ENCODE results near the gene YEATS4. TPM values are rescaled to one million over a fixed set of nuclear protein-coding genes. Genes with fewer than 3 reads are reported as not detected.

The YEATS4 gene
- total RNA-seq, 1 experiment from 2014 or later: 38.9 TPM

DNA sequence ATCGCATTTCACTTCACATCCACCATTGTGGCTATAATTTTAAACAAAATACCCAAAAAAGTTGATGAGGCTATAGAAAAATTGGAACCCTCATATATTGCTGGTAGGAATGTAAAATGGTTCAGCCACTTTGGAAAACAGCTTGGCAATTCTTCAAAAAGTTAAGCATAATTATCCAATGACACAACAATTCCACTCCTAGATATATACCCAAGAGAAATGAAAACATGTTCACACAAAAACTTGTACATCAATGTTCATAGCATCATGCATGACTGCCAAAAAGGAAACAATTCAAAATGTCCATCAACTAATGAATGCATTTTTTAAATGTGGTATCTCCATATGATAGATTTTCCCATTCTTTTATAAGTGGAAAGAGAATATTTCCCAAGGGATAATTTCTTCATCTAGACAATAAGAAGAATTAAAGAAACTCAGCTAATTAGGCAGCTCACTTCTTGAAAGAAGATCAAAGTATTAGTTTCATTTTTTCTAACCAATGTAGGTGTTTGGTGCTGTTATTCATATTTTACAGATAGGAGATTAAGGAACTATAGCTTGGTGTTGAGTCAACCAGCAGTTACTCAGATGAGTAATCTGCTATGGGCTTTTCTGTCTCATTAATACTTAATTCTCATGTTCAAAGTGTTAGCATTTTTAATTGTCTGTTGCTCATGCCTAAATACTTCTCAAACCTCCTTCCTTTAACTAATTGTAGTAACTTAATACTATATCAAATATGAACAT is 32.8 kb downstream of the YEATS4 start:
- Mint-ChIP-seq H3K4me3 (ENCODE audit: low read depth, unreplicated experiment) (no peak overlapping the region), H3K4me1 (ENCODE audit: low read depth, unreplicated experiment) (no peaks in the 10 kb centered on the region), H3K27ac (ENCODE audit: unreplicated experiment) (no peak overlapping the region), H3K36me3 (ENCODE audit: insufficient read depth, unreplicated experiment) (peaks cover 16% of the 10 kb centered on the region), H3K27me3 (ENCODE audit: unreplicated experiment) (no peaks in the 10 kb centered on the region), H3K9me3 (ENCODE audit: low read depth, unreplicated experiment) (peaks cover 8% of the 10 kb centered on the region)
- BruUV-seq (replicated peaks): no TSS peak
- intact Hi-C loops (cut with micrococcal nuclease; ENCODE audit: unreplicated experiment): no loop called here
- CTCF ChIA-PET: interaction anchor here (0.6 kb wide), 1 partner anchor 215 kb away, joined by 3 read pairs; no protein-coding TSS in a partner anchor
- no peak for TF ChIP-seq CTCF (IDR thresholded peaks at IDR 0.05; ENCODE audit: unreplicated experiment)
- DNase-seq: no peak

DNA sequence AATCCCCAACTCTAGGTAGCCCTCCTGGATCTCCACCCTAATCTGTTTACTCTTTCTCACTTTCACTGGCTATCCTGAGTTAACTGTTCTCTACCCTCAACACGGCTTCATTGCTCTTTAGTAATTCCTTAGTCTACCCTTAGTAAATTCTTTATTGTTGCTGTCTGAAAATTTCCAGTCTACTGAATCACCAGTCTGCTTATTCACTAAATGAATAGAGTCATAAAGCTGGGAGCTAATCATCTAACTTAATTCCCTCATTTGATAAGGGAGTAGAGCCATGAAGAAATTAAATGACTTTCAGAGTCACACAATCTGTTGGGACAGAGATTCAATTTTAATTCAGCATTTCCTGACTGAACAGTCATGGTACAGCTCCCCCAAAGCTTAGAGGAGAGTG is 36.5 kb downstream of the YEATS4 start:
- H3K27ac Mint-ChIP-seq (ENCODE audit: unreplicated experiment): no peak overlapping the region
- no TSS peak for BruUV-seq (replicated peaks)
- peaks cover 12% of the 10 kb centered on the region for H3K36me3 Mint-ChIP-seq (ENCODE audit: insufficient read depth, unreplicated experiment)
- no peak for TF ChIP-seq CTCF (IDR thresholded peaks at IDR 0.05; ENCODE audit: unreplicated experiment)
- DNase-seq: no peak
- H3K9me3 Mint-ChIP-seq (ENCODE audit: low read depth, unreplicated experiment): peaks cover 10% of the 10 kb centered on the region
- intact Hi-C loops (cut with micrococcal nuclease; ENCODE audit: unreplicated experiment): no loop called here
- CTCF ChIA-PET: no interaction called here
- no peaks in the 10 kb centered on the region for H3K4me1 Mint-ChIP-seq (ENCODE audit: low read depth, unreplicated experiment)
- H3K27me3 Mint-ChIP-seq (ENCODE audit: unreplicated experiment): no peaks in the 10 kb centered on the region
- no peak overlapping the region for H3K4me3 Mint-ChIP-seq (ENCODE audit: low read depth, unreplicated experiment)

- no TSS peak for BruUV-seq (replicated peaks)
- Mint-ChIP-seq H3K4me1 (ENCODE audit: low read depth, unreplicated experiment) (no peaks in the 10 kb centered on the region), H3K4me3 (ENCODE audit: low read depth, unreplicated experiment) (no peak overlapping the region), H3K27me3 (ENCODE audit: unreplicated experiment) (no peaks in the 10 kb centered on the region), H3K9me3 (ENCODE audit: low read depth, unreplicated experiment) (peaks cover 10% of the 10 kb centered on the region), H3K36me3 (ENCODE audit: insufficient read depth, unreplicated experiment) (peaks cover 12% of the 10 kb centered on the region), H3K27ac (ENCODE audit: unreplicated experiment) (no peak overlapping the region)
- DNase-seq: no peak
- CTCF ChIA-PET: no interaction called here
- no peak for TF ChIP-seq CTCF (IDR thresholded peaks at IDR 0.05; ENCODE audit: unreplicated experiment)
- intact Hi-C loops (cut with micrococcal nuclease; ENCODE audit: unreplicated experiment): no loop called here
Measured at GRCh38 chr12:69396963-69397362, 37.4 kb downstream of the YEATS4 start.

- Mint-ChIP-seq H3K4me1 (ENCODE audit: low read depth, unreplicated experiment) (no peaks in the 10 kb centered on the region), H3K27me3 (ENCODE audit: unreplicated experiment) (no peaks in the 10 kb centered on the region), H3K27ac (ENCODE audit: unreplicated experiment) (no peak overlapping the region), H3K9me3 (ENCODE audit: low read depth, unreplicated experiment) (peaks cover 10% of the 10 kb centered on the region), H3K4me3 (ENCODE audit: low read depth, unreplicated experiment) (no peak overlapping the region), H3K36me3 (ENCODE audit: insufficient read depth, unreplicated experiment) (peaks cover 10% of the 10 kb centered on the region)
- intact Hi-C loops (cut with micrococcal nuclease; ENCODE audit: unreplicated experiment): no loop called here
- TF ChIP-seq CTCF (IDR thresholded peaks at IDR 0.05; ENCODE audit: unreplicated experiment): no peak
- DNase-seq: no peak
- CTCF ChIA-PET: no interaction called here
- no TSS peak for BruUV-seq (replicated peaks)
Measured at GRCh38 chr12:69397978-69398377, 38.4 kb downstream of the YEATS4 start.

Measured in Calu3 (cell line).